B cell (primary cell): ENCODE results near the gene MAL. TPM values are rescaled to one million over a fixed set of nuclear protein-coding genes. Genes with fewer than 3 reads are reported as not detected.

Experiments
- ATAC-seq: fragments of 200-7000 bp; cut with Tn5 transposase; one replicate; pipeline ENCODE4 v1.10.0; 2021; ENCODE audit warnings: low read depth, mild to moderate bottlenecking, moderate number of reproducible peaks, moderate library complexity
- CTCF ChIA-PET: fragments of 350-600 bp; sonication (Branson Sonifier 250); formaldehyde crosslinking; loops from one replicate; lab custom pipeline; 2021; ENCODE audit warnings: antibody characterized with exemption, inconsistent platforms; lab: Charles Lee
- POLR2A ChIA-PET: fragments of 350-600 bp; sonication (Branson Sonifier 250); formaldehyde crosslinking; loops from one replicate; lab custom pipeline; 2021; ENCODE audit warnings: antibody characterized with exemption; lab: Charles Lee
- DNase-seq: peaks from one replicate; pipeline ENCODE4 v3.0.0; 2013
- H2AFZ ChIP-seq: 2 replicates; pipeline ENCODE4 v1.6.1; 2012; ENCODE audit warnings: mild to moderate bottlenecking, low read depth, low read length; ENCODE audit not compliant: insufficient read depth, poor library complexity, severe bottlenecking
- H3K27ac ChIP-seq, 2 donors: 1 replicate in 1 of 2; 2 replicates in 1 of 2; pipeline ENCODE4 v1.5.1; 2012 to 2013; ENCODE audit warnings: low read length in 2 of 2, mild to moderate bottlenecking in 2 of 2, moderate library complexity in 1 of 2
- H3K27me3 ChIP-seq, 4 experiments: fragments of 200-600 bp in 1 of 4; sonication (generic) in 1 of 4; replicated peaks in 1 of 4; 1 replicate in 2 of 4; 2 replicates in 2 of 4; pipeline versions ENCODE4 v1.6.1 to v1.7.0; 2013 to 2016; ENCODE audit warnings: low read length in 3 of 4, mild to moderate bottlenecking in 2 of 4, mixed read lengths in 1 of 4, moderate library complexity in 1 of 4; ENCODE audit not compliant: insufficient read depth in 4 of 4, control insufficient read depth in 3 of 4; ENCODE audit errors: control extremely low read depth in 1 of 4
- H3K36me3 ChIP-seq, 2 experiments: replicated peaks in 1 of 2; 1 replicate in 1 of 2; 2 replicates in 1 of 2; pipeline versions ENCODE4 v1.6.1 to v1.7.1; 2013; ENCODE audit warnings: low read length in 1 of 2; ENCODE audit not compliant: insufficient read depth in 2 of 2, control insufficient read depth in 1 of 2; ENCODE audit errors: control extremely low read depth in 1 of 2, extremely low read depth in 1 of 2
- H3K4me1 ChIP-seq, 2 donors: fragments of 200-600 bp in 1 of 2; sonication (generic) in 1 of 2; 1 replicate in 1 of 2; 2 replicates in 1 of 2; pipeline versions ENCODE4 v1.5.1 to v1.6.1; 2013 to 2017; ENCODE audit warnings: low read length in 2 of 2; ENCODE audit not compliant: control insufficient read depth in 2 of 2, insufficient read depth in 2 of 2
- H3K4me2 ChIP-seq: replicated peaks from 2 replicates; pipeline ENCODE3; 2012; ENCODE audit warnings: mild to moderate bottlenecking, low read depth, low read length; ENCODE audit not compliant: poor library complexity, severe bottlenecking
- H3K4me3 ChIP-seq, 5 experiments: fragments of 200-600 bp in 1 of 5; sonication (generic) in 1 of 5; 1 replicate in 3 of 5; 2 replicates in 2 of 5; pipeline versions ENCODE4 v1.5.1 to v1.7.0; 2011 to 2016; ENCODE audit warnings: low read length in 4 of 5, mild to moderate bottlenecking in 4 of 5, low read depth in 2 of 5, control low read depth in 1 of 5, moderate library complexity in 1 of 5; ENCODE audit not compliant: insufficient read depth in 1 of 5; ENCODE audit errors: control extremely low read depth in 1 of 5, extremely low read depth in 1 of 5
- H3K79me2 ChIP-seq: fragments of 200-600 bp; sonication (generic); one replicate; pipeline ENCODE4 v1.6.0; 2016; ENCODE audit warnings: low read length; ENCODE audit not compliant: control insufficient read depth, insufficient read depth
- H3K9ac ChIP-seq: fragments of 200-600 bp; sonication (generic); 2 replicates; pipeline ENCODE4 v1.6.1; 2017; ENCODE audit warnings: mild to moderate bottlenecking, low read length, moderate library complexity
- H3K9me3 ChIP-seq, 3 donors: one replicate each; pipeline versions ENCODE4 v1.6.1 to v1.7.1; 2013; ENCODE audit warnings: low read length in 2 of 3; ENCODE audit not compliant: control insufficient read depth in 2 of 3, insufficient read depth in 1 of 3; ENCODE audit errors: control extremely low read depth in 1 of 3
- H4K20me1 ChIP-seq: 2 replicates; pipeline ENCODE4 v1.6.0; 2012; ENCODE audit warnings: mild to moderate bottlenecking, low read length; ENCODE audit not compliant: insufficient read depth, control insufficient read depth, poor library complexity, severe bottlenecking
- H3K27ac Mint-ChIP-seq: one replicate; pipeline ENCODE4 v1.8.0; 2021; ENCODE audit warnings: mixed read lengths
- H3K27me3 Mint-ChIP-seq: one replicate; pipeline ENCODE4 v1.8.0; 2021; ENCODE audit warnings: mixed read lengths
- H3K4me1 Mint-ChIP-seq: one replicate; pipeline ENCODE4 v1.8.0; 2021; ENCODE audit warnings: mixed read lengths
- H3K4me3 Mint-ChIP-seq: one replicate; pipeline ENCODE4 v1.8.0; 2021; ENCODE audit warnings: mixed read lengths
- H3K9me3 Mint-ChIP-seq: one replicate; pipeline ENCODE4 v1.8.0; 2022; ENCODE audit warnings: mixed read lengths; ENCODE audit not compliant: insufficient read depth
- CTCF ChIP-seq: fragments of 200-600 bp; IDR thresholded peaks from one replicate; pipeline ENCODE4 v1.8.0; 2022; ENCODE audit warnings: antibody characterized with exemption, mild to moderate bottlenecking
- EZH2 ChIP-seq: IDR thresholded peaks from 2 replicates; pipeline ENCODE4 v1.6.1; 2012; ENCODE audit warnings: borderline replicate concordance, low read depth, mild to moderate bottlenecking, moderate library complexity, low read length; ENCODE audit not compliant: insufficient read depth, poor library complexity, severe bottlenecking
- WGBS: methylation state at CpG from one replicate; pipeline ENCODE4 v1.1.5; 2013; ENCODE audit warnings: missing lambda C conversion rate; ENCODE audit not compliant: insufficient coverage; 5-methylcytosine and 5-hydroxymethylcytosine counted together
- intact Hi-C: fragments of 100-400 bp; cut with micrococcal nuclease; formaldehyde crosslinking; loops from one replicate; pipeline ENCODE4 v1.10.0; 2022
- polyA plus RNA-seq: library from polyadenylated mRNA; depleted of rRNA; stranded (reverse); fragments of >200 nt; gene quantifications from 2 replicates; pipeline ENCODE4 v1.2.3, GENCODE V29; 2012
- total RNA-seq, 2 donors: library from RNA; stranded (reverse); fragments of 120-200 nt in 1 of 2; gene quantifications; 1 replicate in 1 of 2; 2 replicates in 1 of 2; pipeline versions ENCODE4 v1.2.3 to v1.2.4, GENCODE V29; 2013 to 2022

The MAL gene
- total and polyA plus RNA-seq, 2 donors (not counting 1 experiment from before 2014, with no cell fraction given): 0.74 to 3.0 TPM

- no peaks in the 10 kb centered on the region for H3K9me3 Mint-ChIP-seq
- POLR2A ChIA-PET: no interaction called here
Measured at GRCh38 chr2:94996305-94997100, 29.0 kb upstream of the MAL start.

More at GRCh38 chr2:94996305-94997100, 29.0 kb upstream of the MAL start:
- Histone ChIP-seq H3K9me3 (peaks cover 0 to 7% (median 0%) of the 10 kb centered on the region in 3 donors), H3K79me2 (no peaks in the 10 kb centered on the region), H3K9ac (no peak overlapping the region), H3K36me3 (no peaks in the 10 kb centered on the region), H3K4me1 (no peaks in the 10 kb centered on the region), H3K4me3 (no peak overlapping the region), H2AFZ (no peak overlapping the region), H4K20me1 (no peaks in the 10 kb centered on the region), H3K27ac (no peak overlapping the region), H3K27me3 (no peaks in the 10 kb centered on the region), H3K4me2 (no peak overlapping the region)
- ATAC-seq (no peak), DNase-seq (no peak)
- H3K27ac Mint-ChIP-seq: no peak overlapping the region
- no peak overlapping the region for H3K4me3 Mint-ChIP-seq
- CTCF ChIA-PET: interaction anchor here (1.2 to 1.3 kb wide), 2 partner anchors 10 to 40 kb away, joined by 3 read pairs; no protein-coding TSS in a partner anchor
- no peaks in the 10 kb centered on the region for H3K4me1 Mint-ChIP-seq
- 89% methylated on average over 8 of the region's 23 CpGs for WGBS
- intact Hi-C loops: no loop called here
- peaks cover 43% of the 10 kb centered on the region for H3K27me3 Mint-ChIP-seq
- TF ChIP-seq CTCF (no peak), EZH2 (no peak)
